Lower leg skin (tissue), 3 donors: Measurements from ENCODE around the gene ANO10.

ENCODE experiments used
- POLR2A ChIP-seq, 2 donors: fragments of 450-650 bp; IDR thresholded peaks; one replicate each; pipeline ENCODE4 v1.6.1; 2016 to 2017; ENCODE audit warnings: antibody characterized with exemption in 2 of 2, mild to moderate bottlenecking in 1 of 2, moderate library complexity in 1 of 2
- TF ChIP-seq, protein P1 (sequence below), 3 donors: fragments of 450-650 bp; IDR thresholded peaks; one replicate each; pipeline ENCODE4 v1.5.1; 2016; ENCODE audit warnings: antibody characterized with exemption in 3 of 3, mild to moderate bottlenecking in 3 of 3, moderate library complexity in 2 of 3

DNA sequence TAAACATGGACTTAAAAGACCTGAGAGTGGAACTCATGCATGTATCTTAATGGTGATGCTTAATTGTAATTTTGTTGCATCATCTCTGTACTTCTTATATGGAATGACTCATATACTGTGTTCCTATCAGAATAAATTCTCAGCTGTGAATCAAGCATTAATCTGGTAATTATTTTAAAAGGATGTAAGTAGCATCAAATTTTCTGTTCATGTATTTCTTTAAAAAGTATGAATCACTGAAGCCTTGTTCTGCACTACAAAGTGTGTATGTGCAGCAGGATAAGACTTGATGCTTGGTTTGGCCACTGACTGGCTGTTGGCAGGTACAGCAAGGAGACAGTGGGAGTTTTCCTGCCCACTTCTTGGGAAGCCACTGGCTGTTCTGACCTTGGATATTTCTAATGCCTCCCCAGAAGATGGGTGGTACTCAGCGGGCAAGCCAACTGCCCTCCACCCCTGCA, 123.9 kb downstream of the ANO10 start:
- TF ChIP-seq POLR2A (IDR thresholded peaks at IDR 0.05) = no peak
- TF ChIP-seq, protein P1, sequence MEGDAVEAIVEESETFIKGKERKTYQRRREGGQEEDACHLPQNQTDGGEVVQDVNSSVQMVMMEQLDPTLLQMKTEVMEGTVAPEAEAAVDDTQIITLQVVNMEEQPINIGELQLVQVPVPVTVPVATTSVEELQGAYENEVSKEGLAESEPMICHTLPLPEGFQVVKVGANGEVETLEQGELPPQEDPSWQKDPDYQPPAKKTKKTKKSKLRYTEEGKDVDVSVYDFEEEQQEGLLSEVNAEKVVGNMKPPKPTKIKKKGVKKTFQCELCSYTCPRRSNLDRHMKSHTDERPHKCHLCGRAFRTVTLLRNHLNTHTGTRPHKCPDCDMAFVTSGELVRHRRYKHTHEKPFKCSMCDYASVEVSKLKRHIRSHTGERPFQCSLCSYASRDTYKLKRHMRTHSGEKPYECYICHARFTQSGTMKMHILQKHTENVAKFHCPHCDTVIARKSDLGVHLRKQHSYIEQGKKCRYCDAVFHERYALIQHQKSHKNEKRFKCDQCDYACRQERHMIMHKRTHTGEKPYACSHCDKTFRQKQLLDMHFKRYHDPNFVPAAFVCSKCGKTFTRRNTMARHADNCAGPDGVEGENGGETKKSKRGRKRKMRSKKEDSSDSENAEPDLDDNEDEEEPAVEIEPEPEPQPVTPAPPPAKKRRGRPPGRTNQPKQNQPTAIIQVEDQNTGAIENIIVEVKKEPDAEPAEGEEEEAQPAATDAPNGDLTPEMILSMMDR (IDR thresholded peaks at IDR 0.05) = no peak
